ENCODE data around the gene BFSP2.

BFSP2 gene, protein sequence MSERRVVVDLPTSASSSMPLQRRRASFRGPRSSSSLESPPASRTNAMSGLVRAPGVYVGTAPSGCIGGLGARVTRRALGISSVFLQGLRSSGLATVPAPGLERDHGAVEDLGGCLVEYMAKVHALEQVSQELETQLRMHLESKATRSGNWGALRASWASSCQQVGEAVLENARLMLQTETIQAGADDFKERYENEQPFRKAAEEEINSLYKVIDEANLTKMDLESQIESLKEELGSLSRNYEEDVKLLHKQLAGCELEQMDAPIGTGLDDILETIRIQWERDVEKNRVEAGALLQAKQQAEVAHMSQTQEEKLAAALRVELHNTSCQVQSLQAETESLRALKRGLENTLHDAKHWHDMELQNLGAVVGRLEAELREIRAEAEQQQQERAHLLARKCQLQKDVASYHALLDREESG

DNA sequence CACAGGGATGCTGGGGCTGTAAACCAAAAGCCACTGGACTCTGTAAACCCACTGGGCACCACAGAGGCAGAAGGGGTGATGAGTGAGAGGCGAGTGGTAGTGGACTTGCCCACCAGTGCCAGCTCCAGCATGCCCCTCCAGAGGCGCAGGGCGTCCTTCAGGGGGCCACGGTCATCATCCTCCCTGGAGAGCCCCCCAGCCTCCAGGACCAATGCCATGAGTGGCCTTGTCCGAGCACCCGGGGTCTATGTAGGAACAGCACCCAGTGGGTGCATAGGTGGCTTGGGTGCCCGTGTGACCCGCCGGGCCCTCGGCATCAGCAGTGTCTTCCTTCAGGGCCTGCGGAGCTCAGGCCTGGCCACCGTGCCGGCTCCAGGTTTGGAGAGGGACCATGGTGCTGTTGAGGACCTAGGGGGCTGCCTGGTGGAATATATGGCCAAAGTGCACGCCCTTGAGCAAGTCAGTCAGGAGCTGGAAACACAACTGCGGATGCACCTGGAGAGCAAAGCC is at the start of gene BFSP2:
BFSP2 (plus strand) TSS at position 51 of the 510 bp plus-strand sequence; CDS start at position 79, 28 bp downstream.
- H3K9me3 ChIP-seq (ENCODE audit: insufficient read depth, low read depth, low read length) = no peaks in the 10 kb centered on the region
- H3K4me1 ChIP-seq (ENCODE audit: insufficient read depth, low read length, poor library complexity, severe bottlenecking) = peaks cover 3% of the 10 kb centered on the region
- H2AFZ ChIP-seq (ENCODE audit: low read length) = no peak within 1 kb of the TSS
- H3K4me3 ChIP-seq (ENCODE audit: low read length, poor library complexity, severe bottlenecking) = no peak within 1 kb of the TSS
- TF ChIP-seq, protein P1, sequence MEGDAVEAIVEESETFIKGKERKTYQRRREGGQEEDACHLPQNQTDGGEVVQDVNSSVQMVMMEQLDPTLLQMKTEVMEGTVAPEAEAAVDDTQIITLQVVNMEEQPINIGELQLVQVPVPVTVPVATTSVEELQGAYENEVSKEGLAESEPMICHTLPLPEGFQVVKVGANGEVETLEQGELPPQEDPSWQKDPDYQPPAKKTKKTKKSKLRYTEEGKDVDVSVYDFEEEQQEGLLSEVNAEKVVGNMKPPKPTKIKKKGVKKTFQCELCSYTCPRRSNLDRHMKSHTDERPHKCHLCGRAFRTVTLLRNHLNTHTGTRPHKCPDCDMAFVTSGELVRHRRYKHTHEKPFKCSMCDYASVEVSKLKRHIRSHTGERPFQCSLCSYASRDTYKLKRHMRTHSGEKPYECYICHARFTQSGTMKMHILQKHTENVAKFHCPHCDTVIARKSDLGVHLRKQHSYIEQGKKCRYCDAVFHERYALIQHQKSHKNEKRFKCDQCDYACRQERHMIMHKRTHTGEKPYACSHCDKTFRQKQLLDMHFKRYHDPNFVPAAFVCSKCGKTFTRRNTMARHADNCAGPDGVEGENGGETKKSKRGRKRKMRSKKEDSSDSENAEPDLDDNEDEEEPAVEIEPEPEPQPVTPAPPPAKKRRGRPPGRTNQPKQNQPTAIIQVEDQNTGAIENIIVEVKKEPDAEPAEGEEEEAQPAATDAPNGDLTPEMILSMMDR (conservative IDR thresholded peaks at IDR 0.05; ENCODE audit: low read length) = no peak
- no peak for TF ChIP-seq EZH2phosphoT487 (IDR thresholded peaks at IDR 0.05; ENCODE audit: borderline replicate concordance)
- H3K27me3 ChIP-seq (ENCODE audit: insufficient read depth, low read length, poor library complexity, severe bottlenecking) = no peaks in the 10 kb centered on the region
- H3K4me2 ChIP-seq (ENCODE audit: low read depth, low read length, poor library complexity, severe bottlenecking) = no peak within 1 kb of the TSS
- H3K9ac ChIP-seq (ENCODE audit: low read depth, low read length, poor library complexity, severe bottlenecking) = no peak within 1 kb of the TSS
- no peaks in the 10 kb centered on the region for H3K9me2 ChIP-seq (replicated peaks; ENCODE audit: low read depth, low read length)
- H3K36me3 ChIP-seq (ENCODE audit: insufficient read depth, low read length) = no peaks in the 10 kb centered on the region
- H4K20me1 ChIP-seq (ENCODE audit: insufficient read depth, low read length, poor library complexity, severe bottlenecking) = no peaks in the 10 kb centered on the region
- H3K79me2 ChIP-seq (ENCODE audit: insufficient read depth, low read length) = no peaks in the 10 kb centered on the region
- H3F3A ChIP-seq (ENCODE audit: low read depth) = no peaks in the 10 kb centered on the region

DNA sequence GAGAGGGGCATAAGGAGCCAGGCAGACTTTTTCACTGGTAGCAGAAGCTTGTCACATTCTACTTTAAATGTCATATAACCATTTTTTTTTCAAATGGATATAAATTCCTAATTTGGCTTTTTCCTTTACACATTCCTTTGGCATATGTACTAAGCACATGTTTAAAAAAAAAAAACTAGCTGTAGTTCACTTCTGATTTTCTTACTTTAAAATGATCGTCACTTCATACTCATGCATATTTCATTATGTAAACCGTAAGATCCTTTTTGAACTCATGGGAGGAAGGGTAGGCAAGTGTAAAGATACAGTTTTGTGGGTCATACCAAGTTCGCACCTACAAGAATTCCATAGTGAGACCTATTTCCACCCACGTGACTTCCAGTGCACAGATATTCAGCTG is 45.1 kb upstream of the BFSP2 start:
- H2AFZ ChIP-seq (ENCODE audit: low read length) = no peak overlapping the region

DNA sequence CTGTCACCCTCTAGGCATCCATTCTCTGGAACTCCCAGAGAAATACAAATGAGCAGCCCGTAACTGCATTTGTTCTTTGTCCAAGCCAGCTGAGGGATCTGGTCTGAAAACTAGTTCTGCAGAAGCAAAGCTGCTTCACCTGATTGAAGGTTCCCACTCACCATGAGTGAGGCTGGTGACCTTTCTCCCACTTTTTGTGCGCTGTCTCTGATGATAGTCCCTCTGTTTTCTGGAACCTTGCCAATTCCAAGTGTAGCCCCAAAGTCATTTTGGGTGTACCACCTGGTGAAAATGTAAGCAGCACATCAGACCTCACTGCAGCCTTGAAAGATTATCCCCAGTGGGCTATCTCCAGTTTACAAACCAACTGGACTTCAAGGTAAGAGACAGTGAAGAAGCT is 39.4 kb upstream of the BFSP2 start:
- Histone ChIP-seq H2AFZ (ENCODE audit: low read length) (no peak overlapping the region), H3K4me2 (ENCODE audit: low read depth, low read length, poor library complexity, severe bottlenecking) (no peak overlapping the region), H3K27me3 (ENCODE audit: insufficient read depth, low read length, poor library complexity, severe bottlenecking) (peaks cover 4% of the 10 kb centered on the region), H3F3A (ENCODE audit: low read depth) (no peaks in the 10 kb centered on the region), H3K4me1 (ENCODE audit: insufficient read depth, low read length, poor library complexity, severe bottlenecking) (no peaks in the 10 kb centered on the region), H3K79me2 (ENCODE audit: insufficient read depth, low read length) (no peaks in the 10 kb centered on the region), H3K9me3 (ENCODE audit: insufficient read depth, low read depth, low read length) (no peaks in the 10 kb centered on the region), H3K4me3 (ENCODE audit: low read length, poor library complexity, severe bottlenecking) (no peak overlapping the region), H3K9me2 (replicated peaks; ENCODE audit: low read depth, low read length) (no peaks in the 10 kb centered on the region), H3K36me3 (ENCODE audit: insufficient read depth, low read length) (no peaks in the 10 kb centered on the region), H3K9ac (ENCODE audit: low read depth, low read length, poor library complexity, severe bottlenecking) (no peak overlapping the region), H4K20me1 (ENCODE audit: insufficient read depth, low read length, poor library complexity, severe bottlenecking) (no peaks in the 10 kb centered on the region)
- TF ChIP-seq, protein P1 (conservative IDR thresholded peaks at IDR 0.05; ENCODE audit: low read length) = no peak
- TF ChIP-seq EZH2phosphoT487 (IDR thresholded peaks at IDR 0.05; ENCODE audit: borderline replicate concordance) = no peak

More for the DNA sequence above, 45.1 kb upstream of the BFSP2 start:
- no peak for TF ChIP-seq EZH2phosphoT487 (IDR thresholded peaks at IDR 0.05; ENCODE audit: borderline replicate concordance)
- TF ChIP-seq, protein P1 (conservative IDR thresholded peaks at IDR 0.05; ENCODE audit: low read length) = no peak
- Histone ChIP-seq H3K9ac (ENCODE audit: low read depth, low read length, poor library complexity, severe bottlenecking) (no peak overlapping the region), H3K79me2 (ENCODE audit: insufficient read depth, low read length) (no peaks in the 10 kb centered on the region), H3F3A (ENCODE audit: low read depth) (no peaks in the 10 kb centered on the region), H3K4me3 (ENCODE audit: low read length, poor library complexity, severe bottlenecking) (no peak overlapping the region), H4K20me1 (ENCODE audit: insufficient read depth, low read length, poor library complexity, severe bottlenecking) (no peaks in the 10 kb centered on the region), H3K4me1 (ENCODE audit: insufficient read depth, low read length, poor library complexity, severe bottlenecking) (no peaks in the 10 kb centered on the region), H3K9me3 (ENCODE audit: insufficient read depth, low read depth, low read length) (no peaks in the 10 kb centered on the region), H3K27me3 (ENCODE audit: insufficient read depth, low read length, poor library complexity, severe bottlenecking) (no peaks in the 10 kb centered on the region), H3K9me2 (replicated peaks; ENCODE audit: low read depth, low read length) (no peaks in the 10 kb centered on the region), H3K4me2 (ENCODE audit: low read depth, low read length, poor library complexity, severe bottlenecking) (no peak overlapping the region), H3K36me3 (ENCODE audit: insufficient read depth, low read length) (no peaks in the 10 kb centered on the region)
